Mammary epithelial cell (primary cell): Measurements from ENCODE around the gene SPON1.

ENCODE experiments used
- EZH2 ChIP-seq: IDR thresholded peaks from 2 replicates; pipeline ENCODE4 v1.6.1; 2012; ENCODE audit warnings: low read length, inconsistent platforms, borderline replicate concordance
- TF ChIP-seq, protein P1 (sequence below), 2 donors: IDR thresholded peaks in 1 of 2; conservative IDR thresholded peaks in 1 of 2; 2 replicates each; pipeline ENCODE4 v1.5.1; 2011 to 2012; ENCODE audit warnings: inconsistent platforms in 2 of 2, low read length in 2 of 2, mild to moderate bottlenecking in 2 of 2, control low read depth in 1 of 2, low read depth in 1 of 2; ENCODE audit not compliant: insufficient read depth in 1 of 2; ENCODE audit errors: extremely low read depth in 1 of 2

DNA sequence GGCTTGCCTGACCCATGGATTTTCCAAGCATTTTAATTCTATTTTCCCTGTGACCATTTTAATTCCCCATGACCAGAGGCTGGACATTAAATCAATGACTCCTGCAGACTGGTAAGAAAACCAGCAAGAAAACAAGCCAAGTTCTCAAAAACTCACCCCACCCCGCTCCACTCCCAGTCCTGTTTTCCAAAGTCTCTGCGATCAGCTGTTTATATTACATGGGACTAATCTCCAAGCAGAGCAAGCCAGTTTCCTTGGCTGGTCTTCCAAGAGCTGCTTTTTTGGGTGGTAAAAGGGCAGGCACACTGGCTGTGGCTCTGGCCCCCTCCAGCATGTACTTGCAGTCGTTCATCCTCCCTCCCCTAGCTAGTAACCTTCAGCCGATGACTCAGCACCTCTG lies 298.5 kb downstream of the SPON1 start:
- TF ChIP-seq, protein P1, sequence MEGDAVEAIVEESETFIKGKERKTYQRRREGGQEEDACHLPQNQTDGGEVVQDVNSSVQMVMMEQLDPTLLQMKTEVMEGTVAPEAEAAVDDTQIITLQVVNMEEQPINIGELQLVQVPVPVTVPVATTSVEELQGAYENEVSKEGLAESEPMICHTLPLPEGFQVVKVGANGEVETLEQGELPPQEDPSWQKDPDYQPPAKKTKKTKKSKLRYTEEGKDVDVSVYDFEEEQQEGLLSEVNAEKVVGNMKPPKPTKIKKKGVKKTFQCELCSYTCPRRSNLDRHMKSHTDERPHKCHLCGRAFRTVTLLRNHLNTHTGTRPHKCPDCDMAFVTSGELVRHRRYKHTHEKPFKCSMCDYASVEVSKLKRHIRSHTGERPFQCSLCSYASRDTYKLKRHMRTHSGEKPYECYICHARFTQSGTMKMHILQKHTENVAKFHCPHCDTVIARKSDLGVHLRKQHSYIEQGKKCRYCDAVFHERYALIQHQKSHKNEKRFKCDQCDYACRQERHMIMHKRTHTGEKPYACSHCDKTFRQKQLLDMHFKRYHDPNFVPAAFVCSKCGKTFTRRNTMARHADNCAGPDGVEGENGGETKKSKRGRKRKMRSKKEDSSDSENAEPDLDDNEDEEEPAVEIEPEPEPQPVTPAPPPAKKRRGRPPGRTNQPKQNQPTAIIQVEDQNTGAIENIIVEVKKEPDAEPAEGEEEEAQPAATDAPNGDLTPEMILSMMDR (conservative IDR thresholded peaks at IDR 0.05 in 1 of 2, IDR thresholded peaks at IDR 0.05 in 1 of 2; ENCODE audit: extremely low read depth in 1 of 2, insufficient read depth in 1 of 2, low read depth in 1 of 2, low read length in 2 of 2), result no peak
- no peak for TF ChIP-seq EZH2
